ENCODE data around the gene NAA40. TPM values are rescaled to one million over a fixed set of nuclear protein-coding genes. Genes with fewer than 3 reads are reported as not detected.

Gene NAA40
- 10 to 100 TPM; 30.4 to 33.6 TPM for total RNA-seq

DNA sequence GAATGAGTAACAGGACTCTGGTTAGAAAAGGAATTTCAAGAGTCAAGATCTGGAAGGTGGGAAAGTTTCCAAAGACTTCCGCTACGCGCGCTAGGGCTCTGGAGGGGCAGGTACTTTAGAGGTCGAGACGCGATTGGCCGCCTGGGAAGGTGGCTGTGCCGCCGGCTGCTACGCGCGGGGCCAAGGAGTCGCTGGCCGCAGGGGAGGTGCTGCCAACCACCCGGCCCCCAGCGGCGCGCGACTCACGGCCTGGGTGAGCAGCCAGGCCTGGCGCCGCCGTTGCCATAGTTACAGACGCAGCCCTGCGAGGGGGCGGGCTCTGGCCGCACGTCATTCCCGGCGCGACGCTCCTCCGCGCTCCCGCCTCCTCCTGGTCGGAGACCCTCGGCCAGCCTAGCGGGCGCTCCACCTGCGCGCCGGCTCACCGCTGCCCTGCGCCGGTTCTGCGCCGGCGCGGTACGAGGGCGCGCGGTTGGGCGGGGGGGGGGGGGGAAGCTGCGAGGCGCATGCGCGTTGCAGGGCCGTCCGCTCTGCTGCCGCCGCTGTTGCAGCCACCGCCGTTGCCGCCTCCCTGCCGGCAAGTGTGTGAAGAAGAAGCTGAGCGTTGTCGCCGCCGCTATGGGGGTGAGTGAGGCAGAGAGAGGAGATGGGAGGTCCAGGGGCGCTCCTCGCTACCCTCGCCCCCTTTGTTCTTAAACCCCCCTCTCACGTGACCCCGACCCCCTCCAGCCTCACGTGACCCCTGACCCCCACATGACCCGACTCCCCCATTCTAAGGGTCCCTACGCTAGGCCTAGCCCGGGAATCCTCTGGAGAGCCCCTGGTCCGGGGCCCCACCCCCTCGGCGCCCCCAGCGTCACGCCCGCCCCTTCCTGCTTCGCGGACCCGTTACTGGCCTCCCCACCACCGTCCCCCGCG lies at the start of gene NAA40:
NAA40 (plus strand) TSS at position 524 of the 918 bp plus-strand sequence; CDS start at position 619, 95 bp downstream.
- H3K36me3 Mint-ChIP-seq (ENCODE audit: low read depth): peaks cover 9% of the 10 kb centered on the region
- H3K27me3 Mint-ChIP-seq: peaks cover 2% of the 10 kb centered on the region
- ChIA-PET CTCF (interaction anchor here (1.4 kb wide), 1 partner anchor 101 kb away, joined by 3 read pairs; no protein-coding TSS in a partner anchor), POLR2A (no interaction called here)
- peak; percentile 93 for DNase-seq
- no peaks in the 10 kb centered on the region for H3K9me3 Mint-ChIP-seq
- H3K4me1 Mint-ChIP-seq: peaks cover 33% of the 10 kb centered on the region
- peak within 1 kb of the TSS; percentile 80 for H3K4me3 Mint-ChIP-seq
- H3K27ac Mint-ChIP-seq: peak within 1 kb of the TSS; percentile 76

DNA sequence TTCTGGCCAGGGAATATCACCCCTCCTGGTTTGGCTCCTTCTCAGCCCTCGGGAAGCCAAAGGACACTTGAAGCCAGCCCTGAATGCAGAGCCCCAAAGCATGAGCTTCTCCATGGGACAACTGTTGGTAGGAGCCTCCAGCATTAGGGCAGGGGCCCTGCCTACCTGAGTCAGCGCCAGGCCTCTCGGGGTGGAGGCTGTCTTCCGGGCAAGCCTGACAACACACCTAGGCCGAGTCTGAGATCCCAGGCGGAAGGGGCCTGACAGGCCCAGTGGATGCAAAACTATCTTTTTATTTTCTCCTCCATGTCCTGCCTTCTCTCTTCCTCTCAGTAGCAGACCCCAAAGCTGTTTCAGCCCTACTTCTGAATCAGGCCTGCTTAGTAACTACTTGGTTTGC lies 49.5 kb upstream of the NAA40 start:
- Mint-ChIP-seq H3K4me1 (peaks cover 76% of the 10 kb centered on the region), H3K27ac (peak overlapping the region; percentile 95), H3K4me3 (peak overlapping the region; percentile 97), H3K9me3 (no peaks in the 10 kb centered on the region), H3K27me3 (no peaks in the 10 kb centered on the region), H3K36me3 (ENCODE audit: low read depth) (peaks cover 44% of the 10 kb centered on the region)
- POLR2A ChIA-PET: no interaction called here
- DNase-seq: no peak
- CTCF ChIA-PET: interaction anchor here (1.1 to 1.2 kb wide), 3 partner anchors 22 to 52 kb away, joined by 3 to 5 read pairs (median 3); partner anchors contain the start of gene MARK2

DNA sequence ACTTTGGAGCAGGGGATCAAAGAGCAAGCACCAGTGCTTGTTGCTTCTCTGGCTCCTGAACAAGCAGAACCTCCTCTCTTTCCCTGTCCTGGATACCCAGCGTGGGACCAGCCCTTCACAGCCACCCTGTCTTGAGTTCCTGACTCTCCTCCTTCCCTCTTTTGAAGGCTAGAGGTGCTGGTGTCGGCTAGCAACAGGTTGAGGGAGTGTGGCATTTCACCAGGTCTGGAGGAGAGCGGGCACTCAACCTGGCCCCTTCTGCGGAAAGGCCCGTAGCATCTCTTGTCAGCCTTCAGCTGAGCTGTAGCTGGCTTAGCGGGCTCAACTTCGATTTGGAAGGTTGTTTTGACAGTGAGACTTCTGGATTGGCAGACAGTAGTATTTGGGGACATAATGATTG lies 48.4 kb upstream of the NAA40 start:
- POLR2A ChIA-PET: no interaction called here
- H3K36me3 Mint-ChIP-seq (ENCODE audit: low read depth): peaks cover 45% of the 10 kb centered on the region

DNA sequence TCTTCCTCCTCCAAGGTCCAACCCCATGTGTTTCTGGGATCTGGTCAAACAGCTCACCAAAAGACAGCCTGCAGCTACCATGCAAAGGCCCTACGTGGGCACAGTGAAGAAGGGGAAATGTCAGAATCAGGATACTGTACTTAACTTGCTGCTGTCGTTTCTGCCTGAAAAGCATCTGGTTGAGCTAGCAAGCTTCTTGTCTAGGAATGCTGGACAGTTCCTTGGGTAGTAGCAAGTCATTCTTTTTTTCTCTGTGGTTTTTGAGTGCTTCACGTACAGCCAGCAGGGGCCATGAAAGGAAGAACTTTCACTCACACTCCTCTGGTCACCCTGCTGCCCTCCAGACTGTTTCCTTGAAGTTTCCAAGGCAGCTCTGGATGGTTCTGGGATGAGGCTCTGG lies 46.6 kb upstream of the NAA40 start:
- Mint-ChIP-seq H3K27ac (no peak overlapping the region), H3K9me3 (no peaks in the 10 kb centered on the region), H3K27me3 (no peaks in the 10 kb centered on the region), H3K36me3 (ENCODE audit: low read depth) (peaks cover 61% of the 10 kb centered on the region), H3K4me1 (peaks cover 73% of the 10 kb centered on the region), H3K4me3 (no peak overlapping the region)
- POLR2A ChIA-PET: no interaction called here
- CTCF ChIA-PET: interaction anchor here (0.6 to 2.1 kb wide), 3 partner anchors 16 to 231 kb away, joined by 3 to 4 read pairs (median 4); partner anchors contain the start of gene ZFTA
- DNase-seq: no peak

More for the DNA sequence above, 48.4 kb upstream of the NAA40 start:
- CTCF ChIA-PET: interaction anchor here (1.2 kb wide), 1 partner anchor 53 kb away, joined by 5 read pairs; no protein-coding TSS in a partner anchor
- Mint-ChIP-seq H3K27ac (peak overlapping the region; percentile 76), H3K4me3 (peak overlapping the region; percentile 97), H3K27me3 (no peaks in the 10 kb centered on the region), H3K9me3 (no peaks in the 10 kb centered on the region), H3K4me1 (peaks cover 72% of the 10 kb centered on the region)
- no peak for DNase-seq

DNA sequence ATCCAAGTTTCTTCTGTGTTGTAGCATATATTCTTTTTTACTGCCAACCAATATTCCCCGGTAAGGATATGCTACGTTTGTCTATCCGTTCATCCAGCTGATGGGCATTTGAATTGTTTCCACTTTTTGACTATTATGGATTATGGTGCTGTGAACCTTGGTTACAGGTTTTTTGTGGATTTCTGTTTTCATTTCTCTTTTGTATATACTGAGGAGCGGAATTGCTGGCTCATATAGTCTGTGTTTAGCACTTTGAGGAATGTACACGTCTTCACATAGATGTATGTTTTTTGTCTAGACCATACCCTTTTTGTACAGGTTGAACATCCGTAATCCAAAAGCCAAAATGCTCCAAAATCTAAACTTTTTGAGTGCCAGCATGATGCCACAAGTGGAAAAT lies 45.4 kb upstream of the NAA40 start:
- DNase-seq: no peak
- H3K36me3 Mint-ChIP-seq (ENCODE audit: low read depth): peaks cover 71% of the 10 kb centered on the region
- no peaks in the 10 kb centered on the region for H3K9me3 Mint-ChIP-seq
- no peak overlapping the region for H3K27ac Mint-ChIP-seq
- POLR2A ChIA-PET: no interaction called here
- CTCF ChIA-PET: interaction anchor here (1.0 kb wide), 1 partner anchor 10 kb away, joined by 3 read pairs; no protein-coding TSS in a partner anchor
- H3K4me1 Mint-ChIP-seq: peaks cover 64% of the 10 kb centered on the region
- H3K27me3 Mint-ChIP-seq: no peaks in the 10 kb centered on the region
- H3K4me3 Mint-ChIP-seq: no peak overlapping the region

DNA sequence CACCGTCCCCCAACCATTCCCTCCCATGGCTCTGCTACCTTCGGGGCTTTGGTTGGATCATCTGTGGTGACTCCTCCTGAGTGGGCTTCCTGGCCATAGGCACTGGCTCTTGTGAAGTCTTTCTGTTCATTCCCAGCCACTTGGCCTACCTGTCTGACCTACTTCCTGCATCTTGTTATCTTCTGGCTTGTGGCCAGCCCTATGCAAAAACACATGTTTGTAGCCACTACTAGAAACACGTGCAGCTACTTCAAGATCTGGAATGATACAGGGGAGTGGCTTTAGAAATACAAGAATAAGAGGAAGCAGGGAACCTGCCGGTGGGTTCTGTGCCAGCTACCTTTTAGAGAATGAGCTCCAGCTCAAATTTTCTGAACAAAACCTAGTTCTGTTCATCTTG lies 42.7 kb upstream of the NAA40 start:
- ChIA-PET POLR2A (no interaction called here), CTCF (no interaction called here)
- DNase-seq: no peak
- H3K4me3 Mint-ChIP-seq: no peak overlapping the region
- peaks cover 73% of the 10 kb centered on the region for H3K36me3 Mint-ChIP-seq (ENCODE audit: low read depth)
- H3K27ac Mint-ChIP-seq: no peak overlapping the region
- peaks cover 37% of the 10 kb centered on the region for H3K4me1 Mint-ChIP-seq
- no peaks in the 10 kb centered on the region for H3K27me3 Mint-ChIP-seq
- no peaks in the 10 kb centered on the region for H3K9me3 Mint-ChIP-seq

DNA sequence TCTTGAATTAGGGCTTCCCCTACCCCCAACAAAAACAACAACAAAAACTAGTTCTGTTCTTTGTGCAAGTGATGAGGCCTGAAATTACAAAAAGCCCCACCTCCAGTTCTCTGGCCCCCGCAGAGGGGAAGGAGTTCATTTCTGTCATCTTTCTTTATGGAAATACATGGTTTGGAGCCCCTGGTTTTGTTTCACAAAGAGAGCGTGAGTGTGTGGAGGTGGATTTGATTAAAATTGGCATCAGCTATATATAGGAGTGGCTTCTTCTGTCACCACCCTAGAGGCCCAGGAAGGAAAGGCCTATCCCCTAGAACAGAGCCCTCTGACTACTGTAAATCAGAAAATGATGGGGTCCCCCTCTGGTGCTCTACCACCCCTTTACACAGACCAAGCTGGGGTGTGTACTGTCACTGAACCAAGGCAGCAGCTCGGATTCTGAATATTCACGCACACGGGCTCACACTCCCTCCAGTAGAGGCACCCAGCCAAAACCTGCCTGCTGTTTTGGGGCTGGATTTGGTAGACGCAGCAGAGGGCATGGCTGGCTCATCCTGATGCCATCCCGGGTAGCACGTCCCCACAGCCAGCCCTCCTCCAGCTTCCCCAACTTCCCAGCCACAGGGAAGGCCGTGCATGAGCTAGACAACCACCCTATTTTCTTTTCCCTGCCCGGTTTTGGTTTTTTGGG lies 41.2 kb upstream of the NAA40 start:
- Mint-ChIP-seq H3K4me1 (peaks cover 24% of the 10 kb centered on the region), H3K27me3 (no peaks in the 10 kb centered on the region), H3K27ac (no peak overlapping the region), H3K36me3 (ENCODE audit: low read depth) (peaks cover 71% of the 10 kb centered on the region), H3K9me3 (no peaks in the 10 kb centered on the region), H3K4me3 (no peak overlapping the region)
- no peak for DNase-seq
- CTCF ChIA-PET: interaction anchor here (0.9 to 1.2 kb wide), 4 partner anchors 18 to 48 kb away, joined by 3 to 6 read pairs (median 4); partner anchors contain the start of gene RCOR2
- POLR2A ChIA-PET: no interaction called here

DNA sequence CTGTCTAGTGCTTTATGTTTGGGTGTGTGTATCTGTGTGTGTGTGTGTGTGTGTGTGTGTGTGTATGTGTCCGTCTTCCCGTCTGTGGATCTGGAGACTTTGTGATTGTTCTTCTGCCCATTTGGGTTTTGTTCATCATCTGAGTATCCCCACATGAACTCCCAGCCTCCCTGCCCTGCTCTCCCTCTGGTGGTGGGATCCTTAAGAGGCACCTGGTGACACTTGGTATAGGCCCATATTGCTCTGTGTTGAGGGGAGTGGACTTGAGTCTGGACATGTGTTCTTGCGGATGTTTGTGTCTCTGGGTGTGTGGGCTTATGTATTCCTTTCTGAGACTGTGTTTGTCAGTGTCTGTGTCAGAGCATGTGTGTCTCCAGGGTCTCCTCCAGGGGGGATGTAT lies 37.1 kb upstream of the NAA40 start:
- DNase-seq: no peak
- ChIA-PET POLR2A (no interaction called here), CTCF (no interaction called here)
- Mint-ChIP-seq H3K27me3 (no peaks in the 10 kb centered on the region), H3K4me3 (no peak overlapping the region), H3K36me3 (ENCODE audit: low read depth) (peaks cover 76% of the 10 kb centered on the region), H3K9me3 (no peaks in the 10 kb centered on the region), H3K27ac (no peak overlapping the region), H3K4me1 (peaks cover 7% of the 10 kb centered on the region)

DNA sequence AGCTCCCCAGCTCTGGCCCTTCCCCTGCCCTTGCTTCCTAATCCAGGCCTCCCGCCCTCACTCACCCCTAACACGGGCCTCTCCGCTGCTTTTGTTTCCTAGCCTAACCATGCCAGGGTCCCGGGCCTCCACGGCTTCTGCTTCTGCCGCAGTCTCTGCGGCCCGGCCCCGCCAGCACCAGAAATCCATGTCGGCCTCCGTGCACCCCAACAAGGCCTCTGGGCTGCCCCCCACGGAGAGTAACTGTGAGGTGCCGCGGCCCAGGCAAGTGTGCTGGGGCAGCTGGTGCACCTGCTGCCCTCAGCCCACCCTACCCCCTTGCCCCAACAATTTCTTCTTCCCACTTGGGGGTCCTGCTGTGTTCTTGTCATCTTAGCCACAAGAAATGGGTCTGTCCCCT lies 34.9 kb upstream of the NAA40 start:
- no peak overlapping the region for H3K27ac Mint-ChIP-seq

DNA sequence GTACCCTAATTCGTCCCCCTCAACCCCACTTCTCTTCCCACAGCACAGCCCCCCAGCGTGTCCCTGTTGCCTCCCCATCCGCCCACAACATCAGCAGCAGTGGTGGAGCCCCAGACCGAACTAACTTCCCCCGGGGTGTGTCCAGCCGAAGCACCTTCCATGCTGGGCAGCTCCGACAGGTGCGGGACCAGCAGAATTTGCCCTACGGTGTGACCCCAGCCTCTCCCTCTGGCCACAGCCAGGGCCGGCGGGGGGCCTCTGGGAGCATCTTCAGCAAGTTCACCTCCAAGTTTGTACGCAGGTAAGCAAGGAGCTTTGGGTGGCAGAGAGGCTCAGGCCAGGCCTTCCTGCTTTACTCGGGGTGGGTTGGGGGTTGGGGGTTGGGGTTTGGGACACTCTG lies 34.1 kb upstream of the NAA40 start:
- ChIA-PET POLR2A (no interaction called here), CTCF (no interaction called here)
- no peak overlapping the region for H3K27ac Mint-ChIP-seq
- peaks cover 49% of the 10 kb centered on the region for H3K36me3 Mint-ChIP-seq (ENCODE audit: low read depth)
- no peak overlapping the region for H3K4me3 Mint-ChIP-seq
- H3K4me1 Mint-ChIP-seq: peaks cover 5% of the 10 kb centered on the region
- H3K9me3 Mint-ChIP-seq: no peaks in the 10 kb centered on the region
- no peaks in the 10 kb centered on the region for H3K27me3 Mint-ChIP-seq
- DNase-seq: no peak

More for the DNA sequence above, 34.9 kb upstream of the NAA40 start:
- Mint-ChIP-seq H3K4me1 (peaks cover 5% of the 10 kb centered on the region), H3K4me3 (no peak overlapping the region), H3K36me3 (ENCODE audit: low read depth) (peaks cover 58% of the 10 kb centered on the region), H3K9me3 (no peaks in the 10 kb centered on the region), H3K27me3 (no peaks in the 10 kb centered on the region)
- ChIA-PET CTCF (interaction anchor here (0.9 to 1.5 kb wide), 2 partner anchors 65 to 67 kb away, joined by 3 read pairs; no protein-coding TSS in a partner anchor), POLR2A (no interaction called here)
- DNase-seq: no peak

DNA sequence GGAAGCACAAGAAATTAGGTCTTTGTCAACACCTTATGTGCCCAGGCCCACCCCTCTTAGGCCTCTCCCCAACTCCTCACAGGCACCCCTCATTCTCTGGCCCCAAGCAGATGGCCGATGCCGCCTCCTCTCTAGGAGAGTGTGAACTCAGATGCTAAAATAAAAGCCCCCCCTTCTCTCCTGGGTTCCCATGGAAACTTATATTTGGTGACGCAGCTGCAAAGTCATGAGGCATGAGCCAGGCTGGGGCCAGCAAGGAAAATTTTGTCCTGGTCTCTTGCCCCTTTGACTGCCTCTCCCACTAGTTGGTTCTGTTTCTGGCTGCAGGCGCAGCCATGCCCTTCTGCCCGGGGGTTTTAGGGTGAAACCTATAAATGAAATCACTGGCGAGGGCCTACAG lies 33.6 kb upstream of the NAA40 start:
- H3K4me3 Mint-ChIP-seq: no peak overlapping the region
- CTCF ChIA-PET: no interaction called here
- peaks cover 5% of the 10 kb centered on the region for H3K4me1 Mint-ChIP-seq
- no peak overlapping the region for H3K27ac Mint-ChIP-seq
- DNase-seq: no peak
- H3K27me3 Mint-ChIP-seq: no peaks in the 10 kb centered on the region
- peaks cover 48% of the 10 kb centered on the region for H3K36me3 Mint-ChIP-seq (ENCODE audit: low read depth)
- POLR2A ChIA-PET: no interaction called here
- no peaks in the 10 kb centered on the region for H3K9me3 Mint-ChIP-seq

DNA sequence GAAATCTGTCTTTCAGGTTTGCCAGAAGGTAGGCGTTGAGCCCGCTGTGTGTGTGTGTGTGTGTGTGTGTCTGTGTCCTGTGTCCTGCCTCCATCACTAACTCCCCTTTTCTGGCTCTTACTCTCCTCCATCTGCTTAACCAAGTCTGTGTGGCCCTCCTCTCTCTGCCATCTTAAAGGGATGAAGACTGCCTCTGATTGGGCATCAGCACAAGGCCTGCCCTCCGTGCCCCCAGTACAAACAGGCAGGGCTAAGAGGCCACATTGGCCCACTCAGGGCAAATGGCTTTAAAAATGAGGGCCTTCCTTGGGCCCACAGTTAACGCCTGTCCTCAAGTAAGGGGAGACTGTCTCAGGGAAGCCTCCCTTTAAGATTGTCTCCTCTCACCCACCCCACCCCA lies 32.7 kb upstream of the NAA40 start:
- no peak for DNase-seq
- POLR2A ChIA-PET: no interaction called here
- Mint-ChIP-seq H3K4me1 (peaks cover 6% of the 10 kb centered on the region), H3K27ac (peak overlapping the region; percentile 69), H3K9me3 (no peaks in the 10 kb centered on the region), H3K4me3 (no peak overlapping the region), H3K27me3 (no peaks in the 10 kb centered on the region), H3K36me3 (ENCODE audit: low read depth) (peaks cover 43% of the 10 kb centered on the region)
- CTCF ChIA-PET: interaction anchor here (1.2 to 1.3 kb wide), 4 partner anchors 10 to 69 kb away, joined by 3 to 8 read pairs (median 4); no protein-coding TSS in a partner anchor

DNA sequence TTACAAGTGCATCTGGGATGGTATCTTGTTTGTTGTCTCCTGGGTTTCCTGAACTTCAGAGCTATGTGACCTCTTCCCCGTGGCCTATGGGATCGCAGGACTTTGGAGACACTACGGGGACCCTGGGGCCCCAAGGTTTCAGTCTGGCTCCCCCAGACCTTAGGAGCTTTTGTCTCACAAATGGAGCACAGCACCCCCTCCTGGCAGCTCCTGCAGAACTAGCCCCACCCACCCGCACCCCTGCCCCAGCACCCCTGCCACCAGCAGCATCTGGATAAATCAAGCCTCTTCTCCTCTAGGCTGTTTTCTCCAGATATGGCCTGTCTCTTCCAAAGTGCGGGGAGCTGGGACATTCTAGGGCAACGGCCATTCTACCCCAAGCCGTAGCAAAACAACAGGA lies 32.2 kb upstream of the NAA40 start:
- Mint-ChIP-seq H3K9me3 (no peaks in the 10 kb centered on the region), H3K4me1 (peaks cover 5% of the 10 kb centered on the region), H3K27me3 (no peaks in the 10 kb centered on the region), H3K4me3 (no peak overlapping the region), H3K36me3 (ENCODE audit: low read depth) (peaks cover 39% of the 10 kb centered on the region), H3K27ac (no peak overlapping the region)
- CTCF ChIA-PET: interaction anchor here (1.1 to 1.3 kb wide), 5 partner anchors 9 to 69 kb away, joined by 3 to 8 read pairs (median 4); no protein-coding TSS in a partner anchor
- POLR2A ChIA-PET: no interaction called here
- peak; percentile 63 for DNase-seq
